GM19372 (cell line): ENCODE results near the gene INSM1.

Experiments used
- ATAC-seq: cut with Tn5 transposase; IDR thresholded peaks from one replicate; pipeline ENCODE4 v1.9.1; 2021; ENCODE audit warnings: mild to moderate bottlenecking, low read depth, moderate library complexity; ENCODE audit not compliant: unreplicated experiment

Gene INSM1

GRCh38 chr20:20391115-20391514 lies 23.2 kb downstream of the INSM1 start:
- ATAC-seq, result no peak

GRCh38 chr20:20391766-20392165 lies 23.9 kb downstream of the INSM1 start:
- ATAC-seq, result no peak

- ATAC-seq, result no peak
These were observed 25.6 kb downstream of the INSM1 start for GRCh38 chr20:20393207-20394120.

GRCh38 chr20:20395087-20395486 lies 27.2 kb downstream of the INSM1 start:
- no peak for ATAC-seq

DNA sequence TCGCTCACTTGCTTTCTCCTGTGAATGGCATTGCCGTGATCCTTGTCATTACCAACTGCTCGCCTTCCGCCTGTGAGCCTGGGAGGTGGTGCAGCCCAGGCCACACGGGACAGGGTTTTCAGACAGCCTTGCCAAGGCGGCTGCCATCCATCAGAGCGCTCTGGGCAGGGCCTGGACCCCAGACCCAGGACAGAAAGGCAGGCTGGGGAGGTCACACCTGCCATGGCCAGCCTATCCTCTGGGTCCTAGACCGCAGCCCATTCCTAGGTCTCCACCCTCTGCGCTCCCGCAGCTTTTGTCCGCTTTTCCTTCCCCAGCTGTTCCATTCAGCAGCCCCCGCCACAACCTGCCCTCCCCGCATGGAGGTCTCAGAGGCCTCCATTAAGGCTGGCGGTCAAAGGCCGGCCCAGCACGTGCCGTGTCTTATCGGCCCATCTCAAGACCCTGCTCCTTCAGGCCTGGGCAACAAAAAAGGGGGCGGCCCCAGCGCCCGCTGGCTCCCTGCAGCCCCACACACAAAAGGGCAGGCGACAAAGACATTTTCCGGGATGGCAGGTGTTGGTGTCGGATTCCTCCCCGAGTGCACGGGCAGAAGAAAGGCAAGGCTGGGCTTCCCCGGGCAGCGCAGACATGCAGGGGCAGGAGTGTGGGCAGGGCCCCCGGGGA lies 28.1 kb downstream of the INSM1 start:
- ATAC-seq, result no peak

GRCh38 chr20:20396794-20397193 lies 28.9 kb downstream of the INSM1 start:
- no peak for ATAC-seq

DNA sequence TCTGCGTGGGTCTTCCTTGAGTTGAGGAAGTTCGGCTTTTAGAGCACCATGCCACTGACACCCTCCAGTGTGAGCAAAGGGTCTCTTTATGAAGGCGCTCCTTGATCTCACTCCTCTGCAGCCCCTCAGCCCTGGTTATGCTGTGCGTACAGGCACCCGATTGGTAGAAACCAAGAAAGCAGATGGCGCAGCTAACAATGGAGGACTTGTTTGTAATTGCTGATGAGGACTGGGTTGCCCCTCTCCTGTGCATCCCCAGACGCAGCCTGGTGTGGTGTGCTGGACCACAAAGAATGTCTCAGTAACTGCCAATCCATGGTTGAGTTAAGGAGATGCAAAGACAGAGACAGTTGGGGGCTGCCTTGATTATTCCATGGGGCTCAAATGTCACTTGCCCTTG lies 30.2 kb downstream of the INSM1 start:
- ATAC-seq, result no peak

GRCh38 chr20:20399531-20400500 lies 31.9 kb downstream of the INSM1 start:
- ATAC-seq, result no peak

DNA sequence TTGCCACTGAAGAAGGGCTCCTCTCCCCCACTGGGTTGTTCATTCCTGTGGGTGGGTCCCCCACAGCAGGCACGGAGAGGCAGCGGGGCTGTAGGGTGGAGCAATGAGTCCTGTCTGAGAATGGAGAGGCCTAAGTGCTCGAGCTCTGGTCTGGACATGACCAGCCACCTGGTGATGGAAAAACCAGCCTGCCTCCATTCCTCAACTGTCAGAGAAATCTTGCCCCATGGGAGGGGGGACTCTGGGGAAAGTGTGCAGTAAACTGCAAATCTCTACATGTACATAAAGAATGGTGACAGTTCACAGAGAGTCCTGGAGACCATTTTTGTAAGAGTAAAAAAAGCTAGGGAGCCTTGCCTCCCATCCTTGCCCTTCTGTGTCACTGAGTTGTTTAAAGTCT lies 34.1 kb downstream of the INSM1 start:
- ATAC-seq, result no peak

DNA sequence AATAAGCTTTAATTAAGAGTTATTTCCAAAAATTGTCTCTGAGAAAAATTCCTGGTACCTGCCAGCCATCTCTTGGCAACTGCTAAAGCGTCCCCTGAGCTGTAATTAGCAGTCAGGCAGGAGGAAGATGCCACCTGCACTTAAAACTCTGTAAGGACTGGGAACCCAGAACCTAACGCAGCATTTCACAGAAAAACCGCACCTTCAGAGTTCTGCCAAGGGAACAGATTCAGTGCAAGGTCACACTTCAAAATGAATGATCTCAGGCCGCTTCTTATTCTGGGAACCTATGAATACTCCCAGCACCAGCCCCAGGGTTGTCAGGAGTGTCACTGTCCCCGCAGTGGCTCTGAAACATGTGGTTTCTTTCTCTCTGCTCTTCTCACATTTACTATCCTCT lies 36.7 kb downstream of the INSM1 start:
- no peak for ATAC-seq

DNA sequence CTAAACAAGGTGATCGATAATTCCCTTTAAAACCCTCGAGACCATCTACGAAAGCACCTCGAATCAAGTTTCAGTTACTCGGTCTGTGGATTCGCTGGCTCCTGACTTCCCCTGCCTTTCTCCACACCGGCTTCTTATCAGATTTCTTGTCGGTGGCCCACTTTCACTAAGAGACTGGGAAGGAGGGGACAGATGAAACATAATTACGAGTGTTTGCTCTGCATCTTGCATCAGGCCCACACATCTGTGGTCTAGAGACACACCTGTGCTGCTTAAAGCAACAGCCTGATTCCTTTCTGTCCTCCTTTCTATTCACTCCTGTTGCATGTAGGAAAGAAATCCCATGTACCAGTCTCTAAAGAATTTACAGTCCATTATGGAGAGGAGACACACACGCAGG lies 37.7 kb downstream of the INSM1 start:
- ATAC-seq, result no peak

DNA sequence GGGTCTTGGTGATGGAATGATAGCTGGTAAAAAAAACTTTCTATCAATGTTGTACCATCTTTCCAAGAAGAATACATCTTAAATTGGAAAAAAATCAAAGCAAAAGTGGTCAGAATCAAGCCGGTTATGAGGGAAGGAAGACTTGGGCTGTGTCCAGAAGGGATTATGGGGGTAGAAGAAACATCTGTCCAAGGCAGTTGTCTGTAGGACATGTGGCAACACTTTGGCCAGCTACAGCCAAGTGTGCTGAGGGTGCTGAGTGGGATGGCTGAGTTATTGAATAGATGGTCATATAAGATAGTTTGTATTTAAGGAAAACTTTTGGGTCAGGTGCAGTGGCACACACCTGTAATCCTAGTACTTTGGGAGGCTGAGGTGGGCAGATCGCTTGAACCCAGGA lies 38.4 kb downstream of the INSM1 start:
- no peak for ATAC-seq

DNA sequence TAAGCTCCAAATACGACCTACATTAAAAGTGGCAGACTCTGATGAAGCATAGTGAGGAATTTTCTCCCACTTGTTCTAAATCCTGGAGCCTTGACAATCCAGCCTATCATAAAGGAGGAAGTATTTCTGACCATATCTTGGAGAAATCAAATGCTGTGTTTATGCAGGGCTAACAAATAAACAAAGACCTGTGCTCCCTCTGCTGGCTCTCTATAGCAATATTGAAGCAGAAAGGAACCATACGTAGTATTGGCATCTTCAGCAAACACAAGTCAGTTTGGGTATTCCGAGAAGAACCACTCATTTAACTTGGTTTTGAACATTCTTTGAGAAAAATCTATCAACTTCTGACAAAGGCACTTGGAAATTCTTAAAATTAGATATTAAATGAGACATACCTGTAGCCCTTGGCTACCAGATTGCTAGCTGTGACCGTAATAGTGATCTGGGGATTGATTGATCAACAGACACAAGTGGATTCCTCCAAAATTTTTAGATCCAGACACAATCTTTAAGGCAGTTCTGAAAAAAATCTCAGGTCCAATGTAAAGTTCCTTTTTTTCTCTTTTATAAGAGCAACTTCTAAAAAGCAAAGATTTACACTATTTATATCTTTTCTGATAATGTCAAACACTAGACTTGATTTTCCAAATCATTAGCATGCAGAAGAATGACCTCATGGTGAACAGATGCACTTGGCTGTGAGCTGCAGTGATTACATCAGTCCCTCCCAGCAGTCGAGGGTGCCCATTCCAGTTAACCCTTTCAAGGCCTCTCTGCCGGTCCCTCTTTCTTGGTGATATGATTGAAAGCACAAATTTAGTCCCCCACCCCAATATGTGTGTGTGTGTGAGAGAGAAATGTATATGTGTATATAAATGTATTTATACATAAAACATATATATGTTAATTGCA lies 40.2 kb downstream of the INSM1 start:
- ATAC-seq, result no peak

DNA sequence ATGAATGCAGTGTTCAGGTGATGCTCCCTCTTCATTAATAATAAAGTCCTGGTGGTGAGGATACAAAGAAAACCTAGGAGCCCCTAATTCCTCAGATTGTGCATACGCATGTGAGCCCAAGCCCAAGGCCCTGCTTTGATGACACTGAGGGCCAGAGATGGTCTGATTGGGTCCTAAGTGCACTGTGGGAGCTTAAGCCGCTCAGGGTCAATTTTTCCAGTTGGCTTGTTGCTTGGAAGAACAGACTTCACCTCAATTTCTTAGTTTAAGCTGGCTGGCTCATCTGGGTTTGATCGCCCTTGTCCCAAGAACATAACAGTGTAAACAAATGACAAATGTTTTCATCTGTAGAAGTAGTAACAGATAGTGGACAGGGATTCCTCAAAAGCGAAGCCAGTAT lies 41.4 kb downstream of the INSM1 start:
- no peak for ATAC-seq

GRCh38 chr20:20410678-20411077 lies 42.8 kb downstream of the INSM1 start:
- no peak for ATAC-seq

DNA sequence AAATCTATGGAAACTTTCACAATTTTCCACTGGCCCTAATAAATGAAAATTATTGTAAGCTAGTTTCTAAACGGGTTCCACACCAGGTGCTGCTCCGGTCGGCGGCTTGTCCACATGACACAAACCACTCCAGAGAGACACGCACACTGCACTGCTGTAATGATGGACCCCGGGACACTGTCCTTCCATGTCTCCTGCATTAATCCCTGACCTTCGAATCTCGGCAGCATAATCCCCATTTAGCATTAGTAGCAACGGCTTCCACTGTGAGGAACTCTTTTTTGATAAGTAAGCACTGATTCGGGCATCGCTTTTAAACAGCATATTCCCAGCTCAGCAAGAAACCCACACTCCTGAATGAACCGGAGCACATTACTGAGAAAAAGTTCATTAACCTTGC lies 43.5 kb downstream of the INSM1 start:
- no peak for ATAC-seq

DNA sequence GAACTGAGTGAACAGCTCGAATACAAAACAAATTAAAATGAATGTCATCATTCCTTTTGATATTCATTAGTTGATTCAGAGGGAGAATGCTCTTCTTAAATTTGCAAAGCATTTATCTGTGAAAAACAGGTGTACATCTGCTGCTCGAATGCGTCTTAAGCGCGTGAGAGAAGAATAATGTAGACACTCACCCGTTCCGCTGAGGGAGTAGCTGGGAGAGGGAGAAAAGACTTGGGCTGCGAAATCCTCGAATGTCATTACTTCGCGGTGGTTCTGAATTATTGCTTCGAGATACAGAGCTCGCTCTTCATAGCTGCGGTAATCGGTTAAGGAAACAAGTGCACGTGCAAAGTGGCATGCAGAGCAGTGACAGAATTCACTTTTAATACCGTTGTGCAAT lies 43.9 kb downstream of the INSM1 start:
- ATAC-seq, result no peak

DNA sequence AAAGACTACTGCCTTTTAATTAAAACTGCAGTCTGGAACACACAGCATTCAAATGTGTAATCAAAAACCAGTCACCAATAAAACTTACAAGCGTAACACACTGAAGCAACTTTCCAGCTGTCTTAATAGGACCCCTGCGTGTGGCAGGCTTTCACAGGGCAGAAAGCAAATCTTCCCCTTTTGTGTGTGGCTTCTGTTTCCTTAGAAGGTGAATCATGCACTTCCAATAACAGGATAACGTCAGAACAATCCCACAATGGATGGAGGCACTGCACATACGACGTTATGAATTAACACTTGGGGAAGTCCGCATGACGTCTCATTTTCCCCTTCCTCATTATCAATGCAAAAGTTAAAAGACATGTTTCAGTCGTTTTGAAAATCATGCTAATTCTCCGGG lies 44.8 kb downstream of the INSM1 start:
- ATAC-seq, result no peak

GRCh38 chr20:20413810-20414281 lies 45.9 kb downstream of the INSM1 start:
- no peak for ATAC-seq
